ENCODE results near the gene RANBP1. TPM values are rescaled to one million over a fixed set of nuclear protein-coding genes. Genes with fewer than 3 reads are reported as not detected.

Gene RANBP1
- total and polyA plus RNA-seq, 2 of the 13 experiments (the other 11 are each of a cell fraction or from before 2014, with no cell fraction given), result 181 to 492 TPM

DNA sequence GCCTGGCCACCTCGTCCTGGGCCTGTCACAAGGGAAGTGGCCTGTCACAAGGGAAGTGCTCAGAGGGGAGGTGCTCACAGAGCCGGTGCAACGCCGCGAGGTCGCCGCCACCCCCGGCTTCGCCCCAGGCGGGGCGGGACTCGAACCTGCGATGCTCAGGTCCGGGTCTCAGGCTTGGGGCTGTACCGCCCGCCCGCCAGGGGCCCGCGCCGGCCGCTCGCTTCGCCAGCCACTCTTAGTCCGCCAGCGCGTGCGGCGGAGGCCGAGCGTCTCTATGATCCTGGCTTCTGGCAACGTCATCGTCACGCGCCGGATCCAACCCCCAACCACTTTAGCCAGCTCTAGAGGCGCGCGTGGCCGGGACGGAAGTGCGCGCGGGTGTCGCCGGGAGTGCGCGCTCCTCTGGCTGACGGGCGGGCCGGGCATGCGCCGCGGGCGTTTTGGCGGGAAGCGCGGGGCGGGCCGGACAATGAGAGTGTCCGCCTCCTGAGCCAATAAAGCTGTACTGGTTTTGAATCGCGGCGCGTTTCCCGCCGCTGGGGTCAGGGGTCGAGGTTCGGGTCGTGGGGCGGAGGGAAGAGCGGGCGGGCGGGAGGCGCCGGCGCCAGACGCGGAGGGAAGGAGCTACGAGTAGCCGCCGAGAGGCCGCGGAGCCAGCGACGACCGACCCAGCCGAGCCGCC lies 1.2 kb downstream of the RANBP1 start, which contains the start of gene TRMT2A (continued):
- TF ChIP-seq, protein P1, sequence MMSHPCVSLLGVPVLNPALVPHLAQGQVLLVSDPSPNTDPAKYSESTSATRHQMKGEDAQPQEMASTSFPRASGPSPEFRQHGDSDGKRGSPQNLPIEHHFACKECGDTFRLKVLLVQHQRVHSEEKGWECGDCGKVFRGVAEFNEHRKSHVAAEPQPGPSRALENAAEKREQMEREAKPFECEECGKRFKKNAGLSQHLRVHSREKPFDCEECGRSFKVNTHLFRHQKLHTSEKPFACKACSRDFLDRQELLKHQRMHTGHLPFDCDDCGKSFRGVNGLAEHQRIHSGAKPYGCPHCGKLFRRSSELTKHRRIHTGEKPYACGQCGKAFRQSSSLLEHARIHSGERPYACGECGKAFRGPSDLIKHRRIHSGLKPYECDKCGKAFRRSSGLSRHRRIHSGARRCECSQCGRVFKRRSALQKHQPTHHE (CRISPR knock-in tag; IDR thresholded peaks at IDR 0.05; ENCODE audit: borderline replicate concordance), result peak; percentile 98
- TF ChIP-seq HINFP (CRISPR knock-in tag; IDR thresholded peaks at IDR 0.05; ENCODE audit: low read depth) (peak; percentile 71), ZNF720 (CRISPR knock-in tag; IDR thresholded peaks at IDR 0.05) (no peak), REXO4 (CRISPR knock-in tag; IDR thresholded peaks at IDR 0.05; ENCODE audit: borderline replicate concordance) (no peak), RFXANK (CRISPR knock-in tag; IDR thresholded peaks at IDR 0.05) (no peak), DRAP1 (CRISPR knock-in tag; IDR thresholded peaks at IDR 0.05) (0 out of 2 replicates have a peak, but pooled peaks have one; percentile 43), NFE2L2 (IDR thresholded peaks at IDR 0.05; ENCODE audit: low read length) (no peak), RAD21 (CRISPR knock-in tag; IDR thresholded peaks at IDR 0.05) (peak; percentile 40), ZNF737 (CRISPR knock-in tag; IDR thresholded peaks at IDR 0.05; ENCODE audit: borderline replicate concordance) (no peak), RFXAP (CRISPR knock-in tag; IDR thresholded peaks at IDR 0.05; ENCODE audit: borderline replicate concordance) (peak; percentile 71), MBD4 (IDR thresholded peaks at IDR 0.05; ENCODE audit: borderline replicate concordance, low read length) (no peak), FIP1L1 (IDR thresholded peaks at IDR 0.05; ENCODE audit: borderline replicate concordance, insufficient read depth, low read depth, low read length) (peak; percentile 52; the same call in 1 of the 2 replicates), RXRB (CRISPR knock-in tag; IDR thresholded peaks at IDR 0.05; ENCODE audit: borderline replicate concordance) (peak; percentile 47; the same call in 1 of the 2 replicates), MATR3 (CRISPR knock-in tag; IDR thresholded peaks at IDR 0.05) (no peak), RCOR2 (CRISPR knock-in tag; IDR thresholded peaks at IDR 0.05) (no peak), ZSCAN20 (CRISPR knock-in tag; IDR thresholded peaks at IDR 0.05; ENCODE audit: borderline replicate concordance) (no peak; the same call in 1 of the 2 replicates), GFI1 (CRISPR knock-in tag; IDR thresholded peaks at IDR 0.05; ENCODE audit: borderline replicate concordance) (peak; percentile 57; the same call in 1 of the 2 replicates), SOX6 (IDR thresholded peaks at IDR 0.05) (no peak), SOX6 (CRISPR knock-in tag; IDR thresholded peaks at IDR 0.05) (peak; percentile 54; the same call in 1 of the 2 replicates), ZNF17 (CRISPR knock-in tag; IDR thresholded peaks at IDR 0.05) (no peak), DNMT1 (CRISPR knock-in tag; IDR thresholded peaks at IDR 0.05) (peak; percentile 97), TMF1 (CRISPR knock-in tag; IDR thresholded peaks at IDR 0.05; ENCODE audit: low read depth) (peak; percentile 93; the same call in 1 of the 2 replicates), HOXD1 (CRISPR knock-in tag; IDR thresholded peaks at IDR 0.05) (no peak; the same call in 1 of the 2 replicates)
- TF ChIP-seq, protein P2, sequence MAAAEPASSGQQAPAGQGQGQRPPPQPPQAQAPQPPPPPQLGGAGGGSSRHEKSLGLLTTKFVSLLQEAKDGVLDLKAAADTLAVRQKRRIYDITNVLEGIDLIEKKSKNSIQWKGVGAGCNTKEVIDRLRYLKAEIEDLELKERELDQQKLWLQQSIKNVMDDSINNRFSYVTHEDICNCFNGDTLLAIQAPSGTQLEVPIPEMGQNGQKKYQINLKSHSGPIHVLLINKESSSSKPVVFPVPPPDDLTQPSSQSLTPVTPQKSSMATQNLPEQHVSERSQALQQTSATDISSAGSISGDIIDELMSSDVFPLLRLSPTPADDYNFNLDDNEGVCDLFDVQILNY (CRISPR knock-in tag; conservative IDR thresholded peaks at IDR 0.05), result peak; percentile 100
- TF ChIP-seq, protein P3, sequence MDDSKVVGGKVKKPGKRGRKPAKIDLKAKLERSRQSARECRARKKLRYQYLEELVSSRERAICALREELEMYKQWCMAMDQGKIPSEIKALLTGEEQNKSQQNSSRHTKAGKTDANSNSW (CRISPR knock-in tag; IDR thresholded peaks at IDR 0.05; ENCODE audit: borderline replicate concordance), result no peak
